K562 (cell line): ENCODE data around the gene ULK1. TPM values are rescaled to one million over a fixed set of nuclear protein-coding genes. Genes with fewer than 3 reads are reported as not detected.

Source experiments
- ATAC-seq: fragments of 200-7000 bp; cut with Tn5 transposase; 3 replicates; pipeline ENCODE4 v1.9.1; 2020; ENCODE audit warnings: moderate library complexity
- BruUV-seq: library from RNA; stranded (reverse); fragments of 400-500 nt; replicated peaks from 2 replicates; lab custom pipeline; 2021; lab: Mats Ljungman, UMichigan
- CTCF ChIA-PET: fragments of 300-600 bp; formaldehyde crosslinking; extraction: SDS; loops from one replicate; lab custom pipeline; 2021; ENCODE audit warnings: low intra/inter-chr PET ratio; lab: Yijun Ruan, JAX
- POLR2A ChIA-PET: fragments of 300-600, 350-650 bp; sonication (Branson Sonifier 250); formaldehyde crosslinking; extraction: SDS; loops from one replicate; lab custom pipeline; 2021; ENCODE audit warnings: antibody characterized with exemption, inconsistent platforms; lab: Yijun Ruan, JAX
- DNase-seq, 4 experiments: peaks; one replicate each; pipeline versions ENCODE4 v3.0.0 to v3.0.0-alpha.2; 2011 to 2018; ENCODE audit warnings: low spot score in 3 of 4, mixed read lengths in 3 of 4; ENCODE audit errors: extremely low read depth in 1 of 4
- FAIRE-seq: peaks from 2 replicates; lab custom pipeline; 2011; peaks lifted over from hg19 to GRCh38; lab: Jason Lieb, UNC
- H2AFZ ChIP-seq: 2 replicates; pipeline ENCODE4 v1.6.0; 2011; ENCODE audit warnings: low read depth, low read length, control low read depth, inconsistent platforms
- H3K27ac ChIP-seq: fragments of 200-600 bp; 3 replicates; pipeline ENCODE4 v1.8.0; 2011; ENCODE audit warnings: low read depth, mild to moderate bottlenecking, control low read depth, inconsistent platforms, low read length, moderate library complexity, mixed read lengths; ENCODE audit errors: extremely low read depth
- H3K27me3 ChIP-seq, 2 experiments: fragments of 300-600 bp in 1 of 2; 2 replicates in 1 of 2; 3 replicates in 1 of 2; pipeline versions ENCODE4 v1.6.0 to v1.8.0; 2011; ENCODE audit warnings: inconsistent platforms in 2 of 2, low read length in 2 of 2, mild to moderate bottlenecking in 1 of 2, mixed read lengths in 1 of 2, moderate library complexity in 1 of 2; ENCODE audit not compliant: control insufficient read depth in 2 of 2, insufficient read depth in 2 of 2
- H3K36me3 ChIP-seq: fragments of 300-600 bp; 3 replicates; pipeline ENCODE4 v1.8.0; 2011; ENCODE audit warnings: mild to moderate bottlenecking, low read length, inconsistent platforms; ENCODE audit not compliant: control insufficient read depth, insufficient read depth
- H3K4me1 ChIP-seq, 2 experiments: fragments of 200-600 bp in 1 of 2; replicated peaks in 1 of 2; 2 replicates in 1 of 2; 3 replicates in 1 of 2; pipeline versions ENCODE4 v1.5.1 to v1.8.0; 2011; ENCODE audit warnings: inconsistent platforms in 2 of 2, low read length in 2 of 2, mild to moderate bottlenecking in 1 of 2, mixed read lengths in 1 of 2, moderate library complexity in 1 of 2; ENCODE audit not compliant: control insufficient read depth in 2 of 2, insufficient read depth in 2 of 2
- H3K4me2 ChIP-seq: 2 replicates; pipeline ENCODE4 v1.6.1; 2011; ENCODE audit warnings: low read length, control low read depth, inconsistent platforms, mixed read lengths; ENCODE audit not compliant: insufficient read depth
- H3K4me3 ChIP-seq: fragments of 200-600 bp; sonication (generic), shearing (Covaris generic); 2 replicates; pipeline ENCODE4 v1.5.1; 2016; ENCODE audit warnings: control low read depth, inconsistent platforms
- H3K79me2 ChIP-seq: fragments of 200-600 bp; 3 replicates; pipeline ENCODE4 v1.8.0; 2011; ENCODE audit warnings: low read length, inconsistent platforms; ENCODE audit not compliant: control insufficient read depth, insufficient read depth
- H3K9ac ChIP-seq, 2 experiments: 2 replicates each; pipeline versions ENCODE4 v1.6.0 to v1.6.1; 2011; ENCODE audit warnings: low read depth in 2 of 2, low read length in 2 of 2, control low read depth in 1 of 2, inconsistent platforms in 1 of 2, mild to moderate bottlenecking in 1 of 2, mixed read lengths in 1 of 2; ENCODE audit not compliant: insufficient read depth in 1 of 2
- H3K9me1 ChIP-seq: one replicate; pipeline ENCODE4 v1.6.0; 2011; ENCODE audit warnings: inconsistent platforms, mild to moderate bottlenecking, low read length, moderate library complexity; ENCODE audit not compliant: control insufficient read depth, insufficient read depth
- H3K9me3 ChIP-seq: replicated peaks from 2 replicates; pipeline ENCODE4 v1.5.1; 2011; ENCODE audit warnings: low read depth, low read length, inconsistent platforms; ENCODE audit not compliant: control insufficient read depth, insufficient read depth
- H4K20me1 ChIP-seq: replicated peaks from 2 replicates; pipeline ENCODE4 v1.6.1; 2011; ENCODE audit warnings: low read length, inconsistent platforms, mixed read lengths; ENCODE audit not compliant: control insufficient read depth, insufficient read depth
- CGGBP1 ChIP-seq: fragments of 250-450 bp; sonication (Bioruptor Pico); IDR thresholded peaks from 2 replicates; pipeline ENCODE4 v1.9.0; 2021; ENCODE audit warnings: mild to moderate bottlenecking
- DEAF1 ChIP-seq: fragments of 450-650 bp; formaldehyde crosslinking; IDR thresholded peaks from 2 replicates; pipeline ENCODE4 v1.4.0; 2020; ENCODE audit warnings: mild to moderate bottlenecking, moderate library complexity
- E4F1 ChIP-seq: fragments of 250-450 bp; sonication (Bioruptor Pico); IDR thresholded peaks from 2 replicates; pipeline ENCODE4 v1.5.0; 2021; ENCODE audit warnings: mild to moderate bottlenecking, borderline replicate concordance
- ELF1 ChIP-seq: fragments of 200-800 bp; sonication (Bioruptor generic); IDR thresholded peaks from 2 replicates; pipeline ENCODE4 v1.6.1; 2016; ENCODE audit warnings: missing genetic modification characterization, missing compliant biosample characterization
- HDAC8 ChIP-seq: fragments of 450-650 bp; IDR thresholded peaks from 2 replicates; pipeline ENCODE4 v1.6.1; 2016; ENCODE audit warnings: mild to moderate bottlenecking, missing genetic modification characterization, moderate library complexity, missing compliant biosample characterization
- HNRNPUL1 ChIP-seq: fragments of 200-400 bp; formaldehyde crosslinking; IDR thresholded peaks from 2 replicates; pipeline ENCODE4 v1.6.1; 2017; ENCODE audit warnings: low read length
- MEF2D ChIP-seq: conservative IDR thresholded peaks from 2 replicates; pipeline ENCODE4 v1.6.1; 2016; ENCODE audit warnings: low read depth, missing genetic modification characterization, missing compliant biosample characterization
- NCOA4 ChIP-seq: fragments of 450-650 bp; IDR thresholded peaks from 2 replicates; pipeline ENCODE4 v1.6.1; 2018; ENCODE audit warnings: mild to moderate bottlenecking; ENCODE audit not compliant: partially characterized antibody
- RCOR1 ChIP-seq, 2 experiments: IDR thresholded peaks; 2 replicates each; pipeline ENCODE4 v1.6.1; 2012; ENCODE audit warnings: low read depth in 2 of 2, low read length in 2 of 2, borderline replicate concordance in 1 of 2, improper control_type of control experiment in 1 of 2
- RFX1 ChIP-seq: fragments of 450-650 bp; IDR thresholded peaks from 2 replicates; pipeline ENCODE4 v1.6.1; 2016; ENCODE audit warnings: mild to moderate bottlenecking, moderate library complexity
- SNRNP70 ChIP-seq: fragments of 200-400 bp; formaldehyde crosslinking; optimal IDR thresholded peaks from 2 replicates; pipeline ENCODE3; 2017; ENCODE audit warnings: low read depth, low read length
- ZFP1 ChIP-seq: fragments of 450-650 bp; formaldehyde crosslinking; IDR thresholded peaks from 2 replicates; pipeline ENCODE4 v1.4.0; 2020; ENCODE audit warnings: mild to moderate bottlenecking, mixed read lengths
- ZNF592 ChIP-seq: fragments of 450-650 bp; IDR thresholded peaks from 2 replicates; pipeline ENCODE4 v1.6.1; 2017; ENCODE audit warnings: antibody characterized with exemption, mild to moderate bottlenecking
- WGBS: fragments of 100-300 bp; shearing (Covaris generic); methylation state at CpG from one replicate; pipeline ENCODE4 v1.1.6; 2016; ENCODE audit warnings: low coverage, mixed read lengths; ENCODE audit not compliant: insufficient coverage; ENCODE audit errors: missing lambda C conversion rate; 5-methylcytosine and 5-hydroxymethylcytosine counted together
- in situ Hi-C: fragments of 300-500 bp; cut with MboI; formaldehyde crosslinking; loops from 4 replicates; pipeline ENCODE4 v1.15.0; 2018; ENCODE audit warnings: inconsistent platforms, mixed read lengths
- intact Hi-C: fragments of 100-400 bp; cut with micrococcal nuclease; formaldehyde crosslinking; loops from 2 replicates; pipeline ENCODE4 v1.14.2; 2022
- polyA plus RNA-seq, 8 experiments: library from polyadenylated mRNA; depleted of rRNA in 4 of 8; stranded (reverse) in 5 of 8; unstranded in 3 of 8; fragments of >200 nt; fragmentation: Nextera tagmentation in 2 of 8; fragmentation: Illumina TruSeq in 1 of 8; extraction: Ambion mirVana in 2 of 8; extraction: Trizol in 1 of 8; gene quantifications; 2 replicates each; pipeline versions ENCODE4 v1.2.1 to v1.2.3, GENCODE V29; 2011 to 2014; ENCODE audit warnings: inconsistent platforms in 1 of 8, missing spikeins in 1 of 8
- total RNA-seq, 7 experiments: library from RNA; depleted of rRNA in 6 of 7; stranded (reverse); fragments of >200 nt in 6 of 7; fragmentation: Illumina TruSeq in 2 of 7; extraction: Trizol in 2 of 7; gene quantifications; 2 replicates each; pipeline versions ENCODE4 v1.2.1 to v1.2.3, GENCODE V29; 2011 to 2021; ENCODE audit warnings: low replicate concordance in 1 of 7

The ULK1 gene
- total and polyA plus RNA-seq, 9 of the 15 experiments (the other 6 are each of a cell fraction or from before 2014, with no cell fraction given): 0.15 to 29.4 (median 2.5) TPM

- 2% methylated on average over 35 of the region's 39 CpGs for WGBS
- Histone ChIP-seq H3K4me2 (peak overlapping the region; percentile 75), H3K9ac (peak overlapping the region; percentile 78 to 90), H3K9me1 (no peaks in the 10 kb centered on the region), H3K27ac (peak overlapping the region; percentile 86), H2AFZ (peak overlapping the region; percentile 84), H3K79me2 (peaks cover 16% of the 10 kb centered on the region), H3K4me3 (peak overlapping the region; percentile 53), H3K36me3 (peaks cover 8% of the 10 kb centered on the region; the same call in 1 of the 3 replicates), H3K9me3 (no peaks in the 10 kb centered on the region), H3K4me1 (peaks cover 4 to 41% of the 10 kb centered on the region in 2 experiments; a peak in 4 of 5 replicates), H4K20me1 (no peaks in the 10 kb centered on the region; the same call in 1 of the 2 replicates), H3K27me3 (no peaks in the 10 kb centered on the region)
- in situ Hi-C loops (no loop called here), intact Hi-C loops (no loop called here)
- DNase-seq: peak; percentile 78 to 89 (median 84)
- FAIRE-seq: peak; percentile 83
- CTCF ChIA-PET: no interaction called here
- POLR2A ChIA-PET: interaction anchor here (0.6 to 1.5 kb wide), 6 partner anchors 12 to 420 kb away, joined by 3 to 6 read pairs (median 4); no protein-coding TSS in a partner anchor
- BruUV-seq: no TSS peak
- peak; percentile 91 for ATAC-seq
- TF ChIP-seq E4F1 (CRISPR knock-in tag) (no peak), CGGBP1 (CRISPR knock-in tag) (no peak), ZFP1 (CRISPR knock-in tag) (no peak), SNRNP70 (no peak), HNRNPUL1 (no peak), ZNF592 (peak; percentile 69), NCOA4 (no peak), RFX1 (no peak), ELF1 (no peak), MEF2D (no peak), RCOR1 (IDR thresholded peaks at IDR 0.05; ENCODE audit: borderline replicate concordance in 1 of 2, low read depth in 2 of 2, low read length in 2 of 2) (peak in 1 of 2 experiments; percentile 37; a peak in 1 of 4 replicates), DEAF1 (no peak), HDAC8 (tag) (no peak)
These were observed 1.8 kb downstream of the ULK1 start for GRCh38 chr12:131896080-131896810.
